ENCODE measurements around the gene TMEM156. TPM values are rescaled to one million over a fixed set of nuclear protein-coding genes. Genes with fewer than 3 reads are reported as not detected.

The TMEM156 gene
- total RNA-seq, 1 experiment from 2014 or later: 240 TPM

DNA sequence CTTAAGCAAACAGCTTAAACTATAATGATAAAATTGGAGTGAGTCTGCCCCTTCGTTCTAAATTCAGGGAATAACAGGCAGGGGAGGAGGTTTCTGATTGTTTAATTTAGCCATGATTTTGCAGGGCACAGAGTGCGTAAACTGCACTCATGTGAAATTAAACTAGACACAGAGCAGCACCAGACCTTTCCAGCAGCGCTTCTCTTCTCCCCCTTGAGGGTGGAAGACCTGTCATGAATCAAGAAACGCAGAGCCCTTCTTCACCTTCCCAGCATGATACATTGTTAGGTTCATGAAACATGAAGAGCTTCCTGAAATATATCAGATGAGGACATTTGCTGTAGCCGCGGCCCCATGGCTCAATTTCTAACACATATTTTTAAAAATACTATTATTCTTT, 101.5 kb downstream of the TMEM156 start:
- H3K9ac ChIP-seq (ENCODE audit: low read length): no peak overlapping the region
- H4K20me1 ChIP-seq (ENCODE audit: insufficient read depth, low read depth, low read length): no peaks in the 10 kb centered on the region
- DNase-seq: no peak
- no peaks in the 10 kb centered on the region for H3K9me3 ChIP-seq (ENCODE audit: low read length)
- no peak overlapping the region for H2AFZ ChIP-seq (ENCODE audit: low read length)
- no peaks in the 10 kb centered on the region for H3K9me2 ChIP-seq (replicated peaks; ENCODE audit: insufficient read depth, low read length)
- no peak overlapping the region for H3K4me2 ChIP-seq (ENCODE audit: low read depth, low read length, poor library complexity, severe bottlenecking)
- H3K27me3 ChIP-seq (ENCODE audit: low read length): no peaks in the 10 kb centered on the region
- H3K4me1 ChIP-seq (ENCODE audit: low read length): no peaks in the 10 kb centered on the region
- no peaks in the 10 kb centered on the region for H3K36me3 ChIP-seq (ENCODE audit: insufficient read depth, low read length)
- no peak overlapping the region for H3K4me3 ChIP-seq (ENCODE audit: low read length)
- no peak overlapping the region for H3K27ac ChIP-seq (ENCODE audit: low read length)
- no peaks in the 10 kb centered on the region for H3K79me2 ChIP-seq (ENCODE audit: low read length)

DNA sequence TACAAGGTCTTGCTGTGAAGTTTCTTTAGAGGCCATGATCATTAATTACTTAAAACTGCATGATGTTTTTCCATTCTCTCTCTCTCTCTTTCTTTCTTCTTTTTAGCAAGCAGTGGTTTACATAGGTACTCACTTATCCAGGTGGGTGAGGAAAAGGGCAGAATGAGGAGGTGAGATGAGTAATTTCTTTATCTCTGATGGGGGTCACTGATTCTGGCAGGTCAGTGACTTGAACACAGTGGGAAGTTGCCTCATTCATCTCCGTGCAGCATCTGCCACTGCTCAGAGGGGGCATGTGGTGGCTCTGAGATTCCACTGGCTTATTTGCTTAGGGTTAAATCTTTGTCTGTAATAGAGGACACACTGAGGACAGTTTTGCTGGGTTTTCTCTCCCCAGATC, 102.0 kb downstream of the TMEM156 start:
- no peak overlapping the region for H3K4me3 ChIP-seq (ENCODE audit: low read length)
- H3K9me3 ChIP-seq (ENCODE audit: low read length): no peaks in the 10 kb centered on the region
- H3K27me3 ChIP-seq (ENCODE audit: low read length): no peaks in the 10 kb centered on the region
- no peak for DNase-seq
- H3K4me2 ChIP-seq (ENCODE audit: low read depth, low read length, poor library complexity, severe bottlenecking): no peak overlapping the region
- H3K79me2 ChIP-seq (ENCODE audit: low read length): no peaks in the 10 kb centered on the region
- H2AFZ ChIP-seq (ENCODE audit: low read length): no peak overlapping the region
- H4K20me1 ChIP-seq (ENCODE audit: insufficient read depth, low read depth, low read length): no peaks in the 10 kb centered on the region
- H3K9me2 ChIP-seq (replicated peaks; ENCODE audit: insufficient read depth, low read length): no peaks in the 10 kb centered on the region
- no peaks in the 10 kb centered on the region for H3K4me1 ChIP-seq (ENCODE audit: low read length)
- no peaks in the 10 kb centered on the region for H3K36me3 ChIP-seq (ENCODE audit: insufficient read depth, low read length)
- H3K9ac ChIP-seq (ENCODE audit: low read length): no peak overlapping the region
- no peak overlapping the region for H3K27ac ChIP-seq (ENCODE audit: low read length)

DNA sequence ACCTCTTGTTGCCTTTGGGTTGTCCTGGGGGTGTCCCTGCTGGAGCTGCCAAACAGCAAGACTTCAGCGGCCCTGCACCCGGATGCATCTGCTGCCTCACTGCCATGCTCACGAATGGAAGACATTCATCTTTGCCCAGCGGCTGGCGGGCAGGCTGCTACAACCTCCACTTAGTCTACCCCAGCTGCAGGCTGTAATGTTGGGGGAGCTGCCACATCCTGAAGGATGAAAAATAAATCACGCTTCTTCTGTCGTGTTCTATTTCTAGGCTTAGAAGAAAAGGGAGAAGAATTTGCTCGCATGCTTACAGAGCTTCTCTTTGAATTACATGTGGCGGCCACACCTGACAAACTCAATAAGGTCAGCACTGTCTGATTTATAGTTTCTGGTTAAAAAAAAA, 103.2 kb downstream of the TMEM156 start:
- no peak for DNase-seq
- H3K9me3 ChIP-seq (ENCODE audit: low read length): no peaks in the 10 kb centered on the region
- no peak overlapping the region for H3K9ac ChIP-seq (ENCODE audit: low read length)
- no peaks in the 10 kb centered on the region for H3K4me1 ChIP-seq (ENCODE audit: low read length)
- H4K20me1 ChIP-seq (ENCODE audit: insufficient read depth, low read depth, low read length): no peaks in the 10 kb centered on the region
- no peak overlapping the region for H2AFZ ChIP-seq (ENCODE audit: low read length)
- no peak overlapping the region for H3K27ac ChIP-seq (ENCODE audit: low read length)
- H3K36me3 ChIP-seq (ENCODE audit: insufficient read depth, low read length): no peaks in the 10 kb centered on the region
- no peaks in the 10 kb centered on the region for H3K79me2 ChIP-seq (ENCODE audit: low read length)
- no peaks in the 10 kb centered on the region for H3K9me2 ChIP-seq (replicated peaks; ENCODE audit: insufficient read depth, low read length)
- no peak overlapping the region for H3K4me2 ChIP-seq (ENCODE audit: low read depth, low read length, poor library complexity, severe bottlenecking)
- no peak overlapping the region for H3K4me3 ChIP-seq (ENCODE audit: low read length)
- no peaks in the 10 kb centered on the region for H3K27me3 ChIP-seq (ENCODE audit: low read length)

DNA sequence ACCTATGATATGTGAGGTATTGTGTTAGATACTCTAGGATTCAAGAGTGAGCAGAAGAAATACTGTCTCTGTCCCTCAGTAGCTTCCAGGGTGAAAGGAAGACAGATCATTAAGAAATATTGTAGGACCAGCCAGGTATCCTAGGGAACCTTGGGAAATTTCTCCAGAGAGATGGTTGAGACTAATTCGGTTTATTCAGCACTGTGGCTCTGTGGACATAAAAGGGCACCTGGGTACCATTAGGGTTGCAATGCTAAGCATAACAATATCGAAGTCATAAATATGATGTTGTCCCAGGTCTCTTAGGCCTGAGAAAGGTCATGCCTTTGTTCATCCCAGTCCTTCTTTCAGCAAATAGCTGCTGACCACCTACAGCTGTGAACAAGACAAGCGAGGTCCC, 103.6 kb downstream of the TMEM156 start:
- Histone ChIP-seq H2AFZ (ENCODE audit: low read length) (no peak overlapping the region), H3K27ac (ENCODE audit: low read length) (no peak overlapping the region), H3K4me3 (ENCODE audit: low read length) (no peak overlapping the region), H3K4me2 (ENCODE audit: low read depth, low read length, poor library complexity, severe bottlenecking) (no peak overlapping the region), H3K36me3 (ENCODE audit: insufficient read depth, low read length) (no peaks in the 10 kb centered on the region), H4K20me1 (ENCODE audit: insufficient read depth, low read depth, low read length) (no peaks in the 10 kb centered on the region), H3K9me3 (ENCODE audit: low read length) (no peaks in the 10 kb centered on the region), H3K27me3 (ENCODE audit: low read length) (no peaks in the 10 kb centered on the region), H3K79me2 (ENCODE audit: low read length) (no peaks in the 10 kb centered on the region), H3K9ac (ENCODE audit: low read length) (no peak overlapping the region), H3K9me2 (replicated peaks; ENCODE audit: insufficient read depth, low read length) (no peaks in the 10 kb centered on the region), H3K4me1 (ENCODE audit: low read length) (no peaks in the 10 kb centered on the region)
- no peak for DNase-seq

DNA sequence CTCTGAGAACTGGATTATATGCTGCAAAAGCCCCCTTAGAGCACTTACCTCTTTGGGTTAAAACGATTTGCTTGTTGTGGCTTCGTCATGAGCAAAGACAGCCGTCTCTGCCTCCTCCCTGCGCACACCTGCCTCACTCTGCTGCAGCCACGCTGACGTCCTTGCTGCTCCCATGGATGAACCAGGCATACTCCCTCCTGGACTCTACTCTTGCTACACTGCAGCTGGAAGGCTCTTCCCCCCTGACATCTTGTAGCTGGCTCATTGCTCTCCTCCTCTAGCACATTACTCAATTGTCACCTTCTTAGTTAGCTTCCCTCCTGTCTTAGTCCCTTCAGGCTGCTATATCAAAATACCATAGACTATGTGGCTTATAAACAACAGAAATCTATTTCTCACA, 105.3 kb downstream of the TMEM156 start:
- Histone ChIP-seq H4K20me1 (ENCODE audit: insufficient read depth, low read depth, low read length) (no peaks in the 10 kb centered on the region), H3K4me1 (ENCODE audit: low read length) (no peaks in the 10 kb centered on the region), H3K9ac (ENCODE audit: low read length) (no peak overlapping the region), H3K9me2 (replicated peaks; ENCODE audit: insufficient read depth, low read length) (no peaks in the 10 kb centered on the region), H3K4me3 (ENCODE audit: low read length) (no peak overlapping the region), H3K27ac (ENCODE audit: low read length) (no peak overlapping the region), H3K9me3 (ENCODE audit: low read length) (no peaks in the 10 kb centered on the region), H3K36me3 (ENCODE audit: insufficient read depth, low read length) (no peaks in the 10 kb centered on the region), H3K4me2 (ENCODE audit: low read depth, low read length, poor library complexity, severe bottlenecking) (no peak overlapping the region), H3K79me2 (ENCODE audit: low read length) (no peaks in the 10 kb centered on the region), H3K27me3 (ENCODE audit: low read length) (no peaks in the 10 kb centered on the region), H2AFZ (ENCODE audit: low read length) (no peak overlapping the region)
- DNase-seq: no peak

DNA sequence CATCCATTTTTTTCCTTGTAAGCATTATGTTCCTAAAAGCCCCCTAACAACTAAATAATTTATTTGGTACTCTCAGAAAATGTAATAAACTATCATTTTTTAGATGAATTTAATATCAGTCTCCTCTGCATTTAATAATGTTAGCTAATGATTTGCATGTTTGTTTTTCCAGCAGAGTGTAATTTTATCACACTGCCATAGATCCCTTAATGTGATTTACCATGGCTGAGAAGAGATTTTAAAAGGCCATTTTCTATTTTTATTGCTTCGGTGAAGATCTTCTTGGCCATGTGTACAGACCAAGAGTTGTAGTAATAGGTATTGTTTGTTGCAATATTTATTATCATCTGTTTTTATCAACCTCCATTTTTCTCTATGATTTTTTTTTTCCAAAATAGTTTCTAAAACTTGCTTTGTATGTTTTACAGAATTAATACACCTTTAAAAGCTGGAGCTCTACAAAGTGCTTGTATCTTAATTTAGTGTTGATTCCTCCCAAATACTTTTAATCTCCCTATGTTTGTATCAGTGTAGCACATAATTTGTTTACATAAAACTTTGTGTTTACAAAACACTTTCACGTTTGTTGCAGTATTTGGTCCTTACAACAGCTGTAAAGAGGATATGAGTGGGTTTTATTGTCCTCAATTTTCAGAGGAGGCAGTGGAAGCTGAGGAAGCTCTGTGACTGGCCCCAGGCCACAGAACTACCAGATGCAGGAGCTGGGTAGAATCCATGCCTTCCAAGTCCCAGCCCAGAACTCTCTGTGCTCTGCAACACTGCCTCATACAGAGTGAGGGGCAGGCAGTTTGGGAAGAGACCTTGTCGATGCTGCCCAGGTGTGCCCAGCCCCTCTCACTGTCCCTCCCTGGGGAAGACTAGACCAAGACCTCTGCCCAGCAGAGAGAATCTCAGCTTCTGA, 106.5 kb downstream of the TMEM156 start:
- Histone ChIP-seq H3K27me3 (ENCODE audit: low read length) (no peaks in the 10 kb centered on the region), H3K27ac (ENCODE audit: low read length) (no peak overlapping the region), H3K4me1 (ENCODE audit: low read length) (no peaks in the 10 kb centered on the region), H3K9ac (ENCODE audit: low read length) (no peak overlapping the region), H3K9me2 (replicated peaks; ENCODE audit: insufficient read depth, low read length) (no peaks in the 10 kb centered on the region), H3K36me3 (ENCODE audit: insufficient read depth, low read length) (no peaks in the 10 kb centered on the region), H3K9me3 (ENCODE audit: low read length) (no peaks in the 10 kb centered on the region), H3K79me2 (ENCODE audit: low read length) (no peaks in the 10 kb centered on the region), H2AFZ (ENCODE audit: low read length) (no peak overlapping the region), H3K4me3 (ENCODE audit: low read length) (no peak overlapping the region), H3K4me2 (ENCODE audit: low read depth, low read length, poor library complexity, severe bottlenecking) (no peak overlapping the region), H4K20me1 (ENCODE audit: insufficient read depth, low read depth, low read length) (no peaks in the 10 kb centered on the region)
- no peak for DNase-seq

DNA sequence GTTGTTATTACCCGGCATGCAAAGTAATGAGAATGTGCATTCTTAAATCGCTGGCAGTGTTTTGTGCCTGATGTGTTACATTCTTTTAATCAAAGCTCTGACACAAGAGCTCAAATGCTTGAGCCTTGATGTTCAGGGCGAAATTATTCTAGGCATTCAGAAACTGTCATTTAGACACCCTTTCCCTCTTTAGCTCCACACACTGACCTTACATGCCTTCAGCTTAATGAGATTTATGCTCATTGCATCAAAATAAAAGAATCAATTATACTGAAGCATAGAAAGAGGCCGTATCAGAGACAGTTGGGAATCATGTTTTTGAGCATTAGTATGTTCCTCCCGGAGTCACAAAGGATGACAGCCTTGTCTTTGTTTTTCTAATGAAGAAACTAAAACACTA, 107.9 kb downstream of the TMEM156 start:
- no peaks in the 10 kb centered on the region for H4K20me1 ChIP-seq (ENCODE audit: insufficient read depth, low read depth, low read length)
- H3K36me3 ChIP-seq (ENCODE audit: insufficient read depth, low read length): no peaks in the 10 kb centered on the region
- no peaks in the 10 kb centered on the region for H3K79me2 ChIP-seq (ENCODE audit: low read length)

DNA sequence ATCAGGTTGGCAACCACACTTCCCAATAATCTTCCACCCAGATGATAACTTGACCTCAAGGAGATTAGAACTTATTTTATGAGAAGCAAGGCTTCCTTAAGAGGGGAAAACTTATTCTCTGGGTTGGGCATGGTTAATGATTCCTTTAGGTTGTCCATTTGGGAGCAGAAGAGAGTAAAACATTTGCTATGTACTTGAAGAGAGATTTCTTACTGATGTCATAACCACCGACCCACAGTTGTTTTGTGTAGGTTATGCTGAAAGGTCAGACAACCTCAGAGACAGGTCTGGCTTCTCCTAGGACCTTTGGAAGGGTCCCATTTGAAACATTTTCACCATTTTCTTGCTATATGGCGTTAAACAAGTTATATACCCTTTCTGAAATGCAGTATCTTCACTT, 108.5 kb downstream of the TMEM156 start:
- Histone ChIP-seq H3K79me2 (ENCODE audit: low read length) (no peaks in the 10 kb centered on the region), H3K4me2 (ENCODE audit: low read depth, low read length, poor library complexity, severe bottlenecking) (no peak overlapping the region), H2AFZ (ENCODE audit: low read length) (no peak overlapping the region), H3K36me3 (ENCODE audit: insufficient read depth, low read length) (no peaks in the 10 kb centered on the region), H3K4me1 (ENCODE audit: low read length) (no peaks in the 10 kb centered on the region), H3K9me2 (replicated peaks; ENCODE audit: insufficient read depth, low read length) (no peaks in the 10 kb centered on the region), H3K27me3 (ENCODE audit: low read length) (no peaks in the 10 kb centered on the region), H3K9me3 (ENCODE audit: low read length) (no peaks in the 10 kb centered on the region), H4K20me1 (ENCODE audit: insufficient read depth, low read depth, low read length) (no peaks in the 10 kb centered on the region), H3K4me3 (ENCODE audit: low read length) (no peak overlapping the region), H3K9ac (ENCODE audit: low read length) (no peak overlapping the region), H3K27ac (ENCODE audit: low read length) (no peak overlapping the region)
- no peak for DNase-seq

More for the DNA sequence above, 107.9 kb downstream of the TMEM156 start:
- Histone ChIP-seq H3K9me2 (replicated peaks; ENCODE audit: insufficient read depth, low read length) (no peaks in the 10 kb centered on the region), H3K4me3 (ENCODE audit: low read length) (no peak overlapping the region), H3K27ac (ENCODE audit: low read length) (no peak overlapping the region), H3K27me3 (ENCODE audit: low read length) (no peaks in the 10 kb centered on the region), H3K4me2 (ENCODE audit: low read depth, low read length, poor library complexity, severe bottlenecking) (no peak overlapping the region), H3K9ac (ENCODE audit: low read length) (no peak overlapping the region), H2AFZ (ENCODE audit: low read length) (no peak overlapping the region), H3K9me3 (ENCODE audit: low read length) (no peaks in the 10 kb centered on the region), H3K4me1 (ENCODE audit: low read length) (no peaks in the 10 kb centered on the region)
- no peak for DNase-seq
